SKM-1 (cell line): ENCODE results near the gene POLQ.
"Not testable (repeated sequence)": the region's sequence is repeated elsewhere in the genome, so short reads cannot be mapped to it uniquely, and the experiment has no call there.

Experiments used
- DNase-seq: peaks from one replicate; lab custom pipeline; 2025; ENCODE audit not compliant: unreplicated experiment; lab: John Stamatoyannopoulos, UW

POLQ gene

DNA sequence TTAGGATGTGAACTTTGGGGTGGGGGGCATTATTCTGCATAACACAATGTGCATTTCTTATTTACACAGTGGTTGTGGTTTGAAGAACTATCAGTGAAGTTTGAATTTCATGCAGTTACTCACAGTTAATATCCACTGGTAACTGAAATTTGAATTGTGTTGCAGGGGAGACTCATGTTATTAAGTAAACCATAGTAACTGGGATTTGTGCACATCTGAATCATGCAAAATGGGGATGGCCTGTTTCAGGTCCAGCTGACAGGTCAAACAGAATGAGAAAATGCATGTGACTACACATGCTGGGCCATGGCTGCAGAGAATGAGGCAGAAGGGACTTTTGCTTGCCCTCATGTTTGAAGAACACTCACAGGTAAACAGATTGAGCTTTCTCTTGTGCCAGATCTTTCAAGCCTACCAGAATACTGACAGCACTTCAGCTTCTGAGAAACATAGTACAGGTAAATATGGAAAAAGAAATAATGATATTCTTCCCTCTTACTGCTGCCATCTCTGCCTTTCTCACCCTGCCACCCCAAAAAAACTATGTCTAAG lies 115.0 kb downstream of the POLQ start:
- DNase-seq, result no peak

DNA sequence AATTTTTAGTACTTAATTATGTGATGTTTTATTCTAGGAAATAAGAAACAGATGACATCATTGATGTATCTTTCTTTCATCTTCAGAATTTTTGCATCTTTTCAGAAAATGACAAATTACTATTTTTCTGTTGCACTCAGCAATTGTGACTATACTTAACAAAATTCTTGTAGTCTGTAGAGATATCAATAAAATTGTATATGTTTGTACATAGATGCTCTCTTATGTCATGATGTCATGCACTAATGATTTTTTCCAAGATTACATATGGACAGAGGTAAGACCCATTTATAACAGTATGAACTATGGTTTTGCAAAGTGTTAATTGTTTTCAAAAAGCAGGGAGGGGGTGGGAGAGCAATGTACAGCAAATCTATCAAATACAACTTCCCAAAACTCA lies 121.2 kb downstream of the POLQ start:
- no peak for DNase-seq

DNA sequence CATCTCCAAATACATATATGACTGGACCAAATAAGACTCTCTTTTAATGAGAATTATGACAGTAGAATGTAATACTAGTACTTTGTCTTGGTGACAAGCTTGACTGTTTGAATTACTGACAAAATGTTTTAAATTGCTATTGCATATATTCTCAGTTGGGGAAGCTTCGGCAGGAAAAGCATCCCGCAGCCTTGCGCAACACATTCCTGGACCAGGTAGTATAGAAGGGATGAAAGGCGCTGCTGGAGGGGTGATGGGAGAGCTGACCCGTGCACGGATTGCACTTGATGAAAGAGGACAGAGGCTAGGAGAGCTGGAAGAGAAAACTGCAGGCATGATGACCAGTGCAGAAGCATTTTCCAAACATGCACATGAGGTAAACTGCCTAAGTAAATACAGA lies 127.6 kb downstream of the POLQ start:
- no peak for DNase-seq

DNA sequence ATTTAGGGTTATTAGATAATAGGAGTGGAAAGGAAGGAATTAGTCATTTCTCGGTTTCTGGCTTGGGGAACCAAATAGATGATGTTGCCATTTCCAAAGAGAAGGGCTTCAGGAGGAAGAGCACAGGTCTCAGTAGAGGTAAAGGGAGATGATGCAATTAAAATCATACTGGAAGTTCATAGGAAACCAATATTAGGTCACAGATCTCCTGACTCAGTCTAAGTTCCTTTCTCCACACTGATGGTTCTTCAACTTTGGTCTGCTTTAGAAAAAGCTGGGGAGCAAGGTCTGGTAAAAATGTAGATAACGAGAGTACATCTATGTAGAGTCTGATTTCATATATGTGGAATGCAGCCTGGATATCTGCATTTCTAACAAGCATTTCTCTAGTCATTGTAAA lies 130.9 kb downstream of the POLQ start:
- no peak for DNase-seq

DNA sequence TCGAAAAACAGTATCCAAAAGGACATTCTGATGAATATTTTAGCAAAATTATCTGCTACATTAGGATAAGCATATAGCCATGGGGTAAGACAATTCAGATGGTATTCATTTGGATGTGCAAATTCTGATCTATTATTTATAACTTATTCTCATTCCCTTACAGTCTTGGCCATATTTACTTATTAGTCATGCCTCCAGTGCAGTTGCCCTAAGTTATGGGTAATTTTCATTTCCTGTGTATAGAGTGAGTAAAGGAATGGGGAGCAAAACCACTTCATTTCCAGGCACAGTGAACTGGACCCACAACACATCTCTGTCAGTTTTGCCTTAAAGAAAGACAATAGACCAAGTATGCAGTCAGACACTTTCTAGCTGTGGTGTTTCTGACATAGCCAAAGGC lies 134.3 kb downstream of the POLQ start:
- no peak for DNase-seq

DNA sequence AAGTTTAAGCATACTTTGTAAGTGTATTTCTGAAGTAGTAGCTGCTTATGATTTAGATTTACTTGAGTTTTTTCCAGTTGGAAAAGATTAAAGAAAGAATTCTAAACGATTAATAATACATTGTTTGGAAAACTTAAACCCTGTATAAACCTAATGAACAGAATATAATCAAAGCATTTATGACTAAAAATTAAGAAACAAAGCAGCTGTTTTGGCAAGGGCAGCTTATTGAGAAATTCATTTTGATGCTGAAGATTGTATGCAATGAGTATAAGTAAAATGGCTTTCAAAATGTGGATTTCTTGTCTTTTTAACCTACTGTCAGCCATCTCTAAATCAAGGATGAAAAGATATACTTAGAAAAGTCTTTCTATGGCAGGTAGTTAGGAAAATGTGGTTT lies 140.2 kb downstream of the POLQ start:
- no peak for DNase-seq

DNA sequence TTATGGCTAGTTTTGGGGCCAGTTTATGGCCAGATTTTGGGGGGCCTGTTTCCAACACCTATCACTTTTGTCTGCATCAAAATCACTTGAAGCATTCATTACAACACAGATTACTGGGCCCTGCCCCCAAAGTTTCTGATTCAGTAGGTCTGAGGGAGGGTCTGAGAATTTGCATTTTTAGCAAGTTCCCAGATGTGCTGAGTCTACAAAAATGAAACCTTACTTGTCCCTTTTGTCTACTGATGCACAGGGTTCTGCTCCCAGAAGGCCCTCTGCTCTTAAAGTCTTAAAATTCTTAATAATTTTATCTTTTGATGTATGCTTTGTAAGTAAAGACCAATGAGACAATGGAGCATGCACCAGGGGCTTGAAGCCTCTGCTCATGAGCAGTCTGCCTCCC lies 146.0 kb downstream of the POLQ start:
- no peak for DNase-seq

DNA sequence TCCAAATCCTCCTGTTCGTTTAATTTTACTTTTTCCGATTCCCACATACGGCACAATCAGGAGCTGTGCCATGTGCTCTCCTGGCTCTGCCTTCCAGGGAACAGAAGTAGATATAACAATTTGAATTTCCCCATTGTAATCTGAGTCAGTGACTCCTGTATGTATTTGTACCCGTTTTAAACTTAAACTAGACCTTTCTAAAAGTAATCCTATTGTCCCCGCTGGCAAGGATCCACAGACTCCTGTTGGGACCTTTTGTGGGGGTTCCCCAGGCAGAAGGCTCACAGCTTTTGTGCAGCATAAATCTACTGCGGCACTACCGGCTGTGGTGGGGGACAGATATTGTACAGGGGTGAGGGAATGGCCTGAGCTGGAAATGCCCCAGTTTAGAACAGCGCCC lies 147.7 kb downstream of the POLQ start:
- not testable (repeated sequence) for DNase-seq

DNA sequence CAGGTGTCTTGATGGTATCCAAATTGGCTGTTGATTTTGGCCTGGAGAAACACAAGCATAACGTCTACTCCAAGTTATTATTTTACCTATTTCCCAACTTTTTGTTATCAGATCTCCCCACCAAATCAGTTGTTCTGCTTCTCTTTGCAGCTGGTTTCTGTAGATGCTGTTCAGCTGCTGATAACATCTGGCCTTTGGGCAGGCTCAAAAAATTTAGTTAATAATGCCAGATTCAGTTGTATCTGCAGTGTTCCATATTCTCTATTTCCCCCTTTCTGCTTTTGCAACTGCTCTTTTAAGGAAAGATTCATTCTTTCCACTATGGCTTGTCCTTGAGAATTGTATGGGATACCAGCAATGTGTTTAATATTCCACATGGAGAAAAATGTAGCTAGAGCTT lies 149.8 kb downstream of the POLQ start:
- DNase-seq, result not testable (repeated sequence)

DNA sequence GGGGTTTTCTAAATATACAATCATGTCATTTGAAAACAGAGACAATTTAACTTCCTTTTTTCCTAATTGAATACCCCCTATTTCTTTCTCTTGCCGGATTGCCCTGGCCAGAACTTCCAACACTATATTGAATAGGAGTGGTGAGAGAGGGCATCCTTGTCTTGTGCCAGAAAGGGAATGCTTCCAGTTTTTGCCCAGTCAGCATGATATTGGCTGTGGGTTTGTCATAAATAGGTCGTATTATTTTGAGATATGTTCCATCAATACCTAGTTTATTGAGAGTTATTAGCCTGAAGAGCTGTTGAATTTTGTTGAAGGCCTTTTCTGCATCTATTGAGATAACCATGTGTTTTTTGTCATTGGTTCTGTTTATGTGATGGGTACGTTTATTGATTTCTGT lies 157.5 kb downstream of the POLQ start:
- not testable (repeated sequence) for DNase-seq
